Renal cortex interstitium (tissue), 11 donors: ENCODE measurements around the gene TSHZ2. TPM values are rescaled to one million over a fixed set of nuclear protein-coding genes. Genes with fewer than 3 reads are reported as not detected.
A peak's percentile ranks its signal among the peaks of the same experiment; 100 is the strongest.

ENCODE experiments used
- DNase-seq, 11 donors: peaks; one replicate each; pipeline ENCODE4 v3.0.0-alpha.2; 2013; ENCODE audit warnings: low read depth in 9 of 11, low spot score in 4 of 11; ENCODE audit errors: extremely low read depth in 1 of 11
- polyA plus RNA-seq, 3 donors: library from polyadenylated mRNA; unstranded; fragments of 120-200 nt; gene quantifications; one replicate each; pipeline ENCODE4 v1.2.1, GENCODE V29; 2013; ENCODE audit not compliant: insufficient read length in 3 of 3

The TSHZ2 gene
- polyA plus RNA-seq, 3 donors = 12.8 to 15.9 (median 13.3) TPM

GRCh38 chr20:53330601-53331140 lies 358.5 kb downstream of the TSHZ2 start:
- DNase-seq = no peak

- peak in 4 of 11 donors; percentile 15 to 56 (median 43) for DNase-seq
Measured at GRCh38 chr20:53331151-53331973, 359.2 kb downstream of the TSHZ2 start.

GRCh38 chr20:53332022-53332837 lies 360.1 kb downstream of the TSHZ2 start:
- DNase-seq = no peak

- no peak for DNase-seq
Measured at GRCh38 chr20:53334861-53335260, 362.7 kb downstream of the TSHZ2 start.

- no peak for DNase-seq
Measured at GRCh38 chr20:53335555-53335954, 363.4 kb downstream of the TSHZ2 start.

- DNase-seq = no peak
Measured at GRCh38 chr20:53336892-53337291, 364.7 kb downstream of the TSHZ2 start.

- peak in 6 of 11 donors; percentile 22 to 58 (median 41) for DNase-seq
Measured at GRCh38 chr20:53337390-53338101, 365.4 kb downstream of the TSHZ2 start.

GRCh38 chr20:53338716-53339115 lies 366.6 kb downstream of the TSHZ2 start:
- DNase-seq = no peak

GRCh38 chr20:53342429-53342828 lies 370.3 kb downstream of the TSHZ2 start:
- no peak for DNase-seq

- no peak for DNase-seq
Measured at GRCh38 chr20:53343448-53343847, 371.3 kb downstream of the TSHZ2 start.

GRCh38 chr20:53344891-53345290 lies 372.7 kb downstream of the TSHZ2 start:
- no peak for DNase-seq

GRCh38 chr20:53345536-53346334 lies 373.6 kb downstream of the TSHZ2 start:
- no peak for DNase-seq

- peak in 2 of 11 donors; percentile 14 to 39 for DNase-seq
Measured at GRCh38 chr20:53346335-53346648, 374.1 kb downstream of the TSHZ2 start.

GRCh38 chr20:53349730-53350129 lies 377.6 kb downstream of the TSHZ2 start:
- DNase-seq = no peak

GRCh38 chr20:53352727-53353440 lies 380.7 kb downstream of the TSHZ2 start:
- no peak for DNase-seq

- no peak for DNase-seq
Measured at GRCh38 chr20:53354314-53354713, 382.2 kb downstream of the TSHZ2 start.

GRCh38 chr20:53355790-53356189 lies 383.6 kb downstream of the TSHZ2 start:
- no peak for DNase-seq

- DNase-seq = no peak
Measured at GRCh38 chr20:53359425-53359824, 387.3 kb downstream of the TSHZ2 start.
